ENCODE data around the gene ELL2. TPM values are rescaled to one million over a fixed set of nuclear protein-coding genes. Genes with fewer than 3 reads are reported as not detected.
A peak's percentile ranks its signal among the peaks of the same experiment; 100 is the strongest.

ELL2 gene
- 10 to 100 TPM; 26.9 to 38.2 TPM for total RNA-seq

DNA sequence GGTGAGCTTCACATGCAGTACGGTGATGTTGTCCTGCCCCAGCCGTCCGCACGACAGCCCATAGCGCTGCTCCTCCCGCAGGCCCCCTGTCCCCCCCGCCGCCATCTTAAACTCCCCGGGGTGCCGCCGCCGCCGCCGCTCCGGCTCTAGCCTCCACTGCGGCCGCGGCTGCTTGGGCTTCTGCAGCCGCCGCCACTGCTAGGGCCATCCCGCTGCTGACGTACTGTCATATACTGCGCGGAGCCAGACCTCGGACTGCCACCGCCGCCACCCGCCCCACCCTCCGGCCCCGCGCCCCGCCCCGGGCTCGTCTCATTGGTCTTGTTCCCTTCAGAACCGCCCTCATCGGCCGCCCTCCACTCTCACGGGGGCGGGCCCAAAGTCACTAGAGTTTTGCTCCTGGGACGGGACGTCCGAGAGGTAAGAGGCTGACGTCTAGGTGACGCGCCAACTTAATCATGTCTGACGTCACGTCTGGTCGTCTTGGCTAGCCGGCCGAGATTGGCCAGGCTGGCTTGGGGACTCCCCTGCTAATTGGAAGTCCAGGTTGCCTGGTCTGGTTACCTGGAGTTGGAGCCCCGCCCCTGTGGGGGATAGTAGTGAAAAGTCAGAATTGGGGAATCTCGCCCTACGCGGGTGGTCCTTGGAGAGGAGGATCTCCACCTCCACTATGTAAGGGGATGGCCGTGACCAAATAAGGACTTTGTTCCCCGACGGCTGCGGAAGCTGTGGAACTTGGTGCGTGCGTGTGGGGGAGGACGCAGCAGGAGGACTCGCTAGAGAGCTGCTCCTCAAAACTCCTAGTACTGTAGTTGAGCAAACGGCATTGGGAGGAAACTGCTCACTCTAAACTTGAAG, at the start of gene ELL2:
Gene ELL2 (minus strand): TSS at position 235 of the 858 bp plus-strand sequence. CDS start 130 bp downstream, at position 105.
- Histone ChIP-seq H3K27ac (peak within 1 kb of the TSS; percentile 96), H3K36me3 (no peaks in the 10 kb centered on the region), H3K27me3 (no peaks in the 10 kb centered on the region), H3K9me3 (no peaks in the 10 kb centered on the region), H3K4me1 (peaks cover 13% of the 10 kb centered on the region), H3K4me3 (peak within 1 kb of the TSS; percentile 88), H3K9ac (ENCODE audit: low read depth in 2 of 2, low read length in 2 of 2) (peak within 1 kb of the TSS; percentile 94 to 98)
- DNase-seq = peak; percentile 99
- intact Hi-C loops (cut with DNase I) = loop anchor here (2.0 to 5.0 kb wide), 2 partner anchors 100 to 373 kb away; no protein-coding TSS in a partner anchor
- TF ChIP-seq, protein P1, sequence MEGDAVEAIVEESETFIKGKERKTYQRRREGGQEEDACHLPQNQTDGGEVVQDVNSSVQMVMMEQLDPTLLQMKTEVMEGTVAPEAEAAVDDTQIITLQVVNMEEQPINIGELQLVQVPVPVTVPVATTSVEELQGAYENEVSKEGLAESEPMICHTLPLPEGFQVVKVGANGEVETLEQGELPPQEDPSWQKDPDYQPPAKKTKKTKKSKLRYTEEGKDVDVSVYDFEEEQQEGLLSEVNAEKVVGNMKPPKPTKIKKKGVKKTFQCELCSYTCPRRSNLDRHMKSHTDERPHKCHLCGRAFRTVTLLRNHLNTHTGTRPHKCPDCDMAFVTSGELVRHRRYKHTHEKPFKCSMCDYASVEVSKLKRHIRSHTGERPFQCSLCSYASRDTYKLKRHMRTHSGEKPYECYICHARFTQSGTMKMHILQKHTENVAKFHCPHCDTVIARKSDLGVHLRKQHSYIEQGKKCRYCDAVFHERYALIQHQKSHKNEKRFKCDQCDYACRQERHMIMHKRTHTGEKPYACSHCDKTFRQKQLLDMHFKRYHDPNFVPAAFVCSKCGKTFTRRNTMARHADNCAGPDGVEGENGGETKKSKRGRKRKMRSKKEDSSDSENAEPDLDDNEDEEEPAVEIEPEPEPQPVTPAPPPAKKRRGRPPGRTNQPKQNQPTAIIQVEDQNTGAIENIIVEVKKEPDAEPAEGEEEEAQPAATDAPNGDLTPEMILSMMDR (IDR thresholded peaks at IDR 0.05) = no peak

DNA sequence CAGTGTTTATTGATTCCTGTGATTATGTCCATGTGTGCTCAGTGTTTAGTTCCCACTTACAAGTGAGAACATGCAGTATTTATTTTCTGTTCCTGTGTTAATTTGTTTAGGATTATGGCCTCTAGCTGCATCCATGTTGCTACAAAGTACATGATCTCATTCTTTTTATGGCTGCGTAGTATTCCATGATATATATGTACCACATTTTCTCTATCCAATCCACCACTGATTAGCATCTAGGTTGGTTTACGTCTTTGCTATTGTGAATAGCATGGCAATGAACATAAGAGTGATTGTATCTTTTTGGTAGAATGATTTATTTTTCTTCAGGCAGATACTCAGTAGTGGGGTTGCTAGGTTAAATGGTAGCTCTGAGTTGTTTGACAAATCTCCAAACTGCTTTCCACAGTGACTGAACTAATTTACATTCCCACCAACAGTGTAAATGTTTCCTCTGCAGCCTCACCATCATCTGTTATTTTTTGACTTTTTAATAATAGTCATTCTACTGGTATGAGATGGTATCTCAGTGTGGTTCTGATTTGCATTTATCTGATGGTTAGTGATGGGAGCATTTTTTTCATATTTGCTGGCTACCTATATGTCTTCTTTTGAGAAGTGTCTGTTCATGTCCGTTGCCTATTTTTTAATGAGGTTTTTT, 47.5 kb upstream of the ELL2 start:
- Histone ChIP-seq H3K4me1 (no peaks in the 10 kb centered on the region), H3K27ac (no peak overlapping the region), H3K27me3 (no peaks in the 10 kb centered on the region), H3K36me3 (no peaks in the 10 kb centered on the region), H3K9me3 (no peaks in the 10 kb centered on the region), H3K4me3 (no peak overlapping the region), H3K9ac (ENCODE audit: low read depth in 2 of 2, low read length in 2 of 2) (no peak overlapping the region)
- intact Hi-C loops (cut with DNase I) = no loop called here
- TF ChIP-seq, protein P1 (IDR thresholded peaks at IDR 0.05) = no peak
- DNase-seq = no peak

DNA sequence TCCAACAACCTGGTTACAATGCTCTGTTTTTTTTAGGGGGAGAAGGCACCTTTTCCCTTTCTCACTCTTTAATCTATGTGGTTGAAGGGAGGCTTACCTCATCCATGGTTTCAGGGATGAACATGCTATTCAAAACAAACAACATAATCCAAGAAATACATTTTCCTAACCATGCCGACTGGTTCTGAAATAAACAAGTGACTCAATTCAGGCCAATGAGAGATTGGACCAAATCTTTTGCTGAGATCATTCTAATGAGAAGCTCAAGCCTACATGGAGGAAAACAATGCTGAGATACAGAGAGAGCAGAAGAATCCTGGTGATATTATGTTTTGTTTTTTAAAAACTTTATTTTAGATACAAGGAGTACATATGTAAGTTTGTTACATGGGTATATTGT, 46.8 kb upstream of the ELL2 start:
- H3K27me3 ChIP-seq = no peaks in the 10 kb centered on the region
- no peak overlapping the region for H3K4me3 ChIP-seq
- H3K36me3 ChIP-seq = no peaks in the 10 kb centered on the region
- H3K9ac ChIP-seq (ENCODE audit: low read depth in 2 of 2, low read length in 2 of 2) = no peak overlapping the region
- H3K9me3 ChIP-seq = no peaks in the 10 kb centered on the region
- no peak overlapping the region for H3K27ac ChIP-seq
- TF ChIP-seq, protein P1 (IDR thresholded peaks at IDR 0.05) = no peak
- no peak for DNase-seq
- no peaks in the 10 kb centered on the region for H3K4me1 ChIP-seq
- intact Hi-C loops (cut with DNase I) = no loop called here

DNA sequence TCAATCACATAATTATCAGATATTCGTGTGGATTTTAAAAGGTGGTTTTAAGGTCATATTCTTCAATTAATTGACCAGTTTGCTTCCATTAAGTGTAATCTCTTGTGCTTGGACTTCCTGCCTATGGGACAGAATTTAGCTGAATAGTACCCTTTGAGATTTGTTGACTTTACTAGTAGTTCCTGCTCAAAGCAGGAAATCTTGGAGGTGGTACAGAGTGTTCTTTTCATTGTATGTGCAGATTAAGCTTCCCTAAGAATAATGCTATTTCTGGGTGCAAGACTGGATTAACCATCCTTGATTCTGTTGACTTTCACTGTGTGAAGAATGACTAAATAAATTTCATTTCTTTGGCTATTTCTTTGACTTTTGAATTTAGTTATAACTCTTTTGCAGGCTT, 45.4 kb upstream of the ELL2 start:
- TF ChIP-seq, protein P1 (IDR thresholded peaks at IDR 0.05) = no peak
- H3K9me3 ChIP-seq = no peaks in the 10 kb centered on the region
- no peak overlapping the region for H3K27ac ChIP-seq
- intact Hi-C loops (cut with DNase I) = no loop called here
- no peak overlapping the region for H3K9ac ChIP-seq (ENCODE audit: low read depth in 2 of 2, low read length in 2 of 2)
- no peaks in the 10 kb centered on the region for H3K4me1 ChIP-seq
- no peak for DNase-seq
- no peaks in the 10 kb centered on the region for H3K27me3 ChIP-seq
- no peak overlapping the region for H3K4me3 ChIP-seq
- H3K36me3 ChIP-seq = no peaks in the 10 kb centered on the region

DNA sequence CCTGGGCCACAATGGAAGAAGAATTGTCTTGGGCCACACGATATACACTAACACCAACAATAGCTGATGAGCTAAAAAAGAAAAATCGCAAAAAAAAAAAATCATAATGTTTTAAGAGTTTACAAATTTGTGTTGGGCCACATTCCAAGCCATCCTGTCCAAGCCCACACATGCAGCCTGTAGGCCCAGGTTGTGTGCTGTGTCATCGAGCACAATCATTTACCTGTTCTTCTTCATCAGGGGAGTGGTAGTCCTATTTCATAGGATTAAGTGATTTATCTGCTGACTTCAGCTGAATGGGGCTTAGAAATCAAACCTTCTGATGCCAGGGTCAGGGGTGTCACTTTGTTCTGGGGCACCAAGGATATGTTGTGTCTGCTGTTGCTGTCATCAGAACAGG, 44.6 kb upstream of the ELL2 start:
- intact Hi-C loops (cut with DNase I) = no loop called here
- no peak overlapping the region for H3K9ac ChIP-seq (ENCODE audit: low read depth in 2 of 2, low read length in 2 of 2)
- H3K27ac ChIP-seq = no peak overlapping the region

More for the DNA sequence above, 44.6 kb upstream of the ELL2 start:
- TF ChIP-seq, protein P1 (IDR thresholded peaks at IDR 0.05) = no peak
- Histone ChIP-seq H3K4me3 (no peak overlapping the region), H3K27me3 (no peaks in the 10 kb centered on the region), H3K4me1 (no peaks in the 10 kb centered on the region), H3K36me3 (no peaks in the 10 kb centered on the region), H3K9me3 (no peaks in the 10 kb centered on the region)
- no peak for DNase-seq
